ENCODE data around the gene CEBPE. TPM values are rescaled to one million over a fixed set of nuclear protein-coding genes. Genes with fewer than 3 reads are reported as not detected.

Gene CEBPE
- total RNA-seq, 2 donors from 2014 or later, result 0.25 TPM; not detected in 1

DNA sequence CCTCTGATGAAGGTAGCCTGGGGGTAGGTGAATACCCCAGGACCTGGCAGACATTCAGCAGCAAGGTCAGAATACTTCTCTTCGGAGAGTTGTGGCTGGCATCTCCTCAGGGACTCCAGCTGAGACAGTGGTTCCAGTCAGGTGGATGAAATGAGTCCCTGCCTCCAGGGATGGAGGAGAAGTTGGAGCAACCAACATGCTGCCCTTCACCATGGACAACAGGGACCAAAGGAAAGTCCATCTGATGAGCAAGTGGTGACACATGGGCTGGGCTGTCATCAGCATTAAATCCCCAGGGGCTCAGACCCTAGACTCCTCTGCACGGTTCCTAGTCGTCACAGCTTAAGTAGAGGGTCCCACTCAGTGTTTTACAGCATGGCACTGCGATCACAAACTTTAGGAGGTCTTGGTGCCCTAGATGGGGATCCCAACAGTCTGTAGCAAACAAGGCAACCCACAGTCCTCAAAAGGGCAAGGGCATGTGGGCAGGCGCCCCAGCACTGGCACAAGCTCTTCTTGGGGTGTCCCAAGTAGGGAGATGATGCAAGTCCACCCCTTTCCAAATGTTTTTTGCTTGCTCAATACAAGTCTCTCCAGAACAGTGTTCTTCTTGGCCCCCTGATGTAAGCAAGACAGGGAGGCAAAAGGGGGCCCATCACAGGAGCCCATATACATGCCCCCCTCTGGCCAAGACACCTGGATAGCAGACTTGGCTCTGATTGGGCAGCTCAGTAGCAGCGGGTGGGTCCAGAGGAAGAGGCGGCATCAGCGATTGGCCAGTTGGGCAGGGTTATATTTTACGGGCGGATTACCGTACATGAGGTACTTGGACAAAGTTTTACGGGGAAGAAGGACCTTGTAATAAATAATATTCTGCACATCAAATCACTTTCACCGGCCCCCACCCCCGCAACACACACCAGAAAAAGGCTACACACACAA is 50.9 kb downstream of the CEBPE start:
- peaks cover 3% of the 10 kb centered on the region for H3K36me3 Mint-ChIP-seq (ENCODE audit: low read depth)
- H3K4me1 Mint-ChIP-seq, result peaks cover 30% of the 10 kb centered on the region
- peak overlapping the region; percentile 12 for H3K4me3 Mint-ChIP-seq

More for the DNA sequence above, 50.9 kb downstream of the CEBPE start:
- DNase-seq, result no peak
- Mint-ChIP-seq H3K27me3 (no peaks in the 10 kb centered on the region), H3K27ac (no peak overlapping the region)
- no peaks in the 10 kb centered on the region for H3K9me3 ChIP-seq (ENCODE audit: control insufficient read depth, low read length, poor library complexity, severe bottlenecking)
- no peak for ATAC-seq

Other genes starting within 250 kb of the CEBPE start
- 10 to 100 TPM; 76.9 to 84.5 TPM for gene LRP10, start 247.5 kb downstream of the CEBPE start, total RNA-seq
- gene REM2, start 236.0 kb downstream of the CEBPE start, total RNA-seq, result 1 to 10 TPM; 7.2 to 8.7 TPM
- gene RBM23, start 200.1 kb downstream of the CEBPE start, total RNA-seq, result 10 to 100 TPM; 77.3 to 88.9 TPM
- gene PRMT5, start 189.9 kb downstream of the CEBPE start, total RNA-seq, result 10 to 100 TPM; 22.8 to 33.9 TPM
- 10 to 100 TPM; 19.5 to 25.9 TPM for gene HAUS4, start 162.2 kb downstream of the CEBPE start, total RNA-seq
- 1 to 10 TPM; 1.3 to 1.5 TPM for gene AJUBA, start 136.7 kb downstream of the CEBPE start, total RNA-seq
- gene C14orf93, start 109.1 kb downstream of the CEBPE start, total RNA-seq, result 1 to 10 TPM; 9.0 to 9.1 TPM
- gene PSMB5, start 84.4 kb downstream of the CEBPE start, total RNA-seq, result 10 to 100 TPM; 17.6 to 19.9 TPM
- gene PSMB11, start 77.0 kb downstream of the CEBPE start, total RNA-seq, result not detected
- 1 to 10 TPM; 1.6 to 1.8 TPM for gene CDH24, start 61.7 kb downstream of the CEBPE start, total RNA-seq
- 100 to 1,000 TPM; 264 to 298 TPM for gene ACIN1, start 24.1 kb downstream of the CEBPE start, total RNA-seq
- gene C14orf119, start 23.8 kb downstream of the CEBPE start, total RNA-seq, result 10 to 100 TPM; 10.5 to 11.6 TPM
- gene CIROP, start 14.3 kb downstream of the CEBPE start, total RNA-seq, result not detected
- gene SLC7A8, start 64.4 kb upstream of the CEBPE start, total RNA-seq, result 1 to 10 TPM; 2.0 to 2.5 TPM
- under 1 TPM in 1 of 2 donors, not detected in 1; 0.89 TPM for gene RNF212B, start 118.7 kb upstream of the CEBPE start, total RNA-seq
- gene HOMEZ, start 166.9 kb upstream of the CEBPE start, total RNA-seq, result 1 to 10 TPM; 4.6 to 5.7 TPM
- 10 to 100 TPM; 30.6 to 33.8 TPM for gene PPP1R3E, start 183.6 kb upstream of the CEBPE start, total RNA-seq
- gene BCL2L2, start 187.6 kb upstream of the CEBPE start, total RNA-seq, result 1 to 10 TPM; 3.5 to 5.0 TPM
- 100 to 1,000 TPM; 168 to 182 TPM for gene PABPN1, start 202.2 kb upstream of the CEBPE start, total RNA-seq
- gene SLC22A17, start 233.6 kb upstream of the CEBPE start, total RNA-seq, result 10 to 100 TPM in 1 of 2 donors, 1 to 10 TPM in 1; 3.7 to 10.5 TPM
- not detected for gene EFS, start 245.9 kb upstream of the CEBPE start, total RNA-seq